ENCODE measurements around the gene IRF2BP1. TPM values are rescaled to one million over a fixed set of nuclear protein-coding genes. Genes with fewer than 3 reads are reported as not detected.
A peak's percentile ranks its signal among the peaks of the same experiment; 100 is the strongest.

IRF2BP1 gene
- total and polyA plus RNA-seq, 2 of the 13 experiments (the other 11 are each of a cell fraction or from before 2014, with no cell fraction given), result 4.3 to 14.3 TPM

DNA sequence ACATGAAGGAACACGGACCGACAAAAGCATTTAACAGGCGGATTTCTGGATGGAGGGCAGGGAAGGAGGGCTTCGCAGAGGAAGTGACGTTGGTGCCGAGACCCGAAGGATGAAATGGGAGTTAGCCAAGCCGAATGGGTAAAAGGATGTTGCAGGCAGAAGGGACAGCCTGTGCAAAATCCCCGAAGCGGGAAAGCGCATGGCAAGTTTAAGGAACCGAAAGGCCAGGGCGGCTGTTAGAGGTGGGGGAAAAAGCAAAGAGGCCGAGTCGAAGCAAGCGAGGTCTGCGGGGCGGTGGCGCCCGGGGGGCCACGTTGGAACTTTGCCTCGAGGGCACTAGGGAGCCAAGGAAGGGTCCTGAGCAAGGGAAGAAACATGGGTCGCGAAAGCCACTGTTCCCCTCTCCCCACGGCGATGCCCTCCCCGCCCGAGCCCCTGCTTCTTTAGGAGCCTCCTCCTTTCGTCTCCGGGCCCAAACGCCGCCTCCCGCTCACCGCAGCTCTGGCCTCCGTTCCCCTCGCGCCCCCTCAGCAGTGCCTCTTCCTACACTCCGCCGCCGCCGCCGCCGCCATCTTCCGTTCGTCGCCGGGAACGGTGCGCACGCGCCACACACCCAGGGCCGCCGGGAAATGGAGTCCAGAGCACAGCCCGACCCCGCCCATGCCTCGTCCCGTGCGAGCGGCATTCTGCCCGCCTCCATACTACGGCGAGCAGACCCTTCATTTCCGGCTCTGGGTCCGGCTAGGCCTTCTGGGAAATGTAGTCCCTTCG, 23.2 kb downstream of the IRF2BP1 start, which contains the start of gene SYMPK (continued):
- TF ChIP-seq, protein P1, sequence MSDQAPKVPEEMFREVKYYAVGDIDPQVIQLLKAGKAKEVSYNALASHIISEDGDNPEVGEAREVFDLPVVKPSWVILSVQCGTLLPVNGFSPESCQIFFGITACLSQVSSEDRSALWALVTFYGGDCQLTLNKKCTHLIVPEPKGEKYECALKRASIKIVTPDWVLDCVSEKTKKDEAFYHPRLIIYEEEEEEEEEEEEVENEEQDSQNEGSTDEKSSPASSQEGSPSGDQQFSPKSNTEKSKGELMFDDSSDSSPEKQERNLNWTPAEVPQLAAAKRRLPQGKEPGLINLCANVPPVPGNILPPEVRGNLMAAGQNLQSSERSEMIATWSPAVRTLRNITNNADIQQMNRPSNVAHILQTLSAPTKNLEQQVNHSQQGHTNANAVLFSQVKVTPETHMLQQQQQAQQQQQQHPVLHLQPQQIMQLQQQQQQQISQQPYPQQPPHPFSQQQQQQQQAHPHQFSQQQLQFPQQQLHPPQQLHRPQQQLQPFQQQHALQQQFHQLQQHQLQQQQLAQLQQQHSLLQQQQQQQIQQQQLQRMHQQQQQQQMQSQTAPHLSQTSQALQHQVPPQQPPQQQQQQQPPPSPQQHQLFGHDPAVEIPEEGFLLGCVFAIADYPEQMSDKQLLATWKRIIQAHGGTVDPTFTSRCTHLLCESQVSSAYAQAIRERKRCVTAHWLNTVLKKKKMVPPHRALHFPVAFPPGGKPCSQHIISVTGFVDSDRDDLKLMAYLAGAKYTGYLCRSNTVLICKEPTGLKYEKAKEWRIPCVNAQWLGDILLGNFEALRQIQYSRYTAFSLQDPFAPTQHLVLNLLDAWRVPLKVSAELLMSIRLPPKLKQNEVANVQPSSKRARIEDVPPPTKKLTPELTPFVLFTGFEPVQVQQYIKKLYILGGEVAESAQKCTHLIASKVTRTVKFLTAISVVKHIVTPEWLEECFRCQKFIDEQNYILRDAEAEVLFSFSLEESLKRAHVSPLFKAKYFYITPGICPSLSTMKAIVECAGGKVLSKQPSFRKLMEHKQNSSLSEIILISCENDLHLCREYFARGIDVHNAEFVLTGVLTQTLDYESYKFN (CRISPR knock-in tag; conservative IDR thresholded peaks at IDR 0.05), result no peak; the same call in 1 of the 2 replicates
- peak; percentile 92; the same call in 1 of the 3 replicates for TF ChIP-seq MXI1 (IDR thresholded peaks at IDR 0.05; ENCODE audit: borderline replicate concordance, low read depth, low read length)
- TF ChIP-seq ZIK1 (CRISPR knock-in tag; IDR thresholded peaks at IDR 0.05; ENCODE audit: borderline replicate concordance, low read depth), result no peak
- no peak for TF ChIP-seq ZNF343 (CRISPR knock-in tag; IDR thresholded peaks at IDR 0.05)
- TF ChIP-seq TSC22D2 (CRISPR knock-in tag; IDR thresholded peaks at IDR 0.05; ENCODE audit: borderline replicate concordance), result 0 out of 2 replicates have a peak, but pooled peaks have one; percentile 22
- TF ChIP-seq ZSCAN25 (CRISPR knock-in tag; IDR thresholded peaks at IDR 0.05), result no peak; the same call in 1 of the 2 replicates
- TF ChIP-seq, protein P2, sequence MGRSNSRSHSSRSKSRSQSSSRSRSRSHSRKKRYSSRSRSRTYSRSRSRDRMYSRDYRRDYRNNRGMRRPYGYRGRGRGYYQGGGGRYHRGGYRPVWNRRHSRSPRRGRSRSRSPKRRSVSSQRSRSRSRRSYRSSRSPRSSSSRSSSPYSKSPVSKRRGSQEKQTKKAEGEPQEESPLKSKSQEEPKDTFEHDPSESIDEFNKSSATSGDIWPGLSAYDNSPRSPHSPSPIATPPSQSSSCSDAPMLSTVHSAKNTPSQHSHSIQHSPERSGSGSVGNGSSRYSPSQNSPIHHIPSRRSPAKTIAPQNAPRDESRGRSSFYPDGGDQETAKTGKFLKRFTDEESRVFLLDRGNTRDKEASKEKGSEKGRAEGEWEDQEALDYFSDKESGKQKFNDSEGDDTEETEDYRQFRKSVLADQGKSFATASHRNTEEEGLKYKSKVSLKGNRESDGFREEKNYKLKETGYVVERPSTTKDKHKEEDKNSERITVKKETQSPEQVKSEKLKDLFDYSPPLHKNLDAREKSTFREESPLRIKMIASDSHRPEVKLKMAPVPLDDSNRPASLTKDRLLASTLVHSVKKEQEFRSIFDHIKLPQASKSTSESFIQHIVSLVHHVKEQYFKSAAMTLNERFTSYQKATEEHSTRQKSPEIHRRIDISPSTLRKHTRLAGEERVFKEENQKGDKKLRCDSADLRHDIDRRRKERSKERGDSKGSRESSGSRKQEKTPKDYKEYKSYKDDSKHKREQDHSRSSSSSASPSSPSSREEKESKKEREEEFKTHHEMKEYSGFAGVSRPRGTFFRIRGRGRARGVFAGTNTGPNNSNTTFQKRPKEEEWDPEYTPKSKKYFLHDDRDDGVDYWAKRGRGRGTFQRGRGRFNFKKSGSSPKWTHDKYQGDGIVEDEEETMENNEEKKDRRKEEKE (IDR thresholded peaks at IDR 0.05), result no peak
- TF ChIP-seq SAFB2 (CRISPR knock-in tag; IDR thresholded peaks at IDR 0.05; ENCODE audit: borderline replicate concordance, low read depth), result no peak
- peak; percentile 74 for TF ChIP-seq PHF20 (CRISPR knock-in tag; IDR thresholded peaks at IDR 0.05)
- TF ChIP-seq TEAD2 (CRISPR knock-in tag; IDR thresholded peaks at IDR 0.05), result no peak
- TF ChIP-seq ZBTB3 (CRISPR knock-in tag; IDR thresholded peaks at IDR 0.05; ENCODE audit: borderline replicate concordance, low read depth), result no peak; the same call in 1 of the 2 replicates
- TF ChIP-seq, protein P3, sequence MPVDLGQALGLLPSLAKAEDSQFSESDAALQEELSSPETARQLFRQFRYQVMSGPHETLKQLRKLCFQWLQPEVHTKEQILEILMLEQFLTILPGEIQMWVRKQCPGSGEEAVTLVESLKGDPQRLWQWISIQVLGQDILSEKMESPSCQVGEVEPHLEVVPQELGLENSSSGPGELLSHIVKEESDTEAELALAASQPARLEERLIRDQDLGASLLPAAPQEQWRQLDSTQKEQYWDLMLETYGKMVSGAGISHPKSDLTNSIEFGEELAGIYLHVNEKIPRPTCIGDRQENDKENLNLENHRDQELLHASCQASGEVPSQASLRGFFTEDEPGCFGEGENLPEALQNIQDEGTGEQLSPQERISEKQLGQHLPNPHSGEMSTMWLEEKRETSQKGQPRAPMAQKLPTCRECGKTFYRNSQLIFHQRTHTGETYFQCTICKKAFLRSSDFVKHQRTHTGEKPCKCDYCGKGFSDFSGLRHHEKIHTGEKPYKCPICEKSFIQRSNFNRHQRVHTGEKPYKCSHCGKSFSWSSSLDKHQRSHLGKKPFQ (CRISPR knock-in tag; IDR thresholded peaks at IDR 0.05; ENCODE audit: insufficient replicate concordance), result no peak
- no peak for TF ChIP-seq ZNF660 (CRISPR knock-in tag; IDR thresholded peaks at IDR 0.05; ENCODE audit: borderline replicate concordance, low read depth)
- no peak for TF ChIP-seq MBNL3 (CRISPR knock-in tag; conservative IDR thresholded peaks at IDR 0.05)
- TF ChIP-seq SP2 (CRISPR knock-in tag; IDR thresholded peaks at IDR 0.05), result peak; percentile 77
- no peak for TF ChIP-seq PAX8 (CRISPR knock-in tag; IDR thresholded peaks at IDR 0.05; ENCODE audit: borderline replicate concordance)
- TF ChIP-seq, protein P4, sequence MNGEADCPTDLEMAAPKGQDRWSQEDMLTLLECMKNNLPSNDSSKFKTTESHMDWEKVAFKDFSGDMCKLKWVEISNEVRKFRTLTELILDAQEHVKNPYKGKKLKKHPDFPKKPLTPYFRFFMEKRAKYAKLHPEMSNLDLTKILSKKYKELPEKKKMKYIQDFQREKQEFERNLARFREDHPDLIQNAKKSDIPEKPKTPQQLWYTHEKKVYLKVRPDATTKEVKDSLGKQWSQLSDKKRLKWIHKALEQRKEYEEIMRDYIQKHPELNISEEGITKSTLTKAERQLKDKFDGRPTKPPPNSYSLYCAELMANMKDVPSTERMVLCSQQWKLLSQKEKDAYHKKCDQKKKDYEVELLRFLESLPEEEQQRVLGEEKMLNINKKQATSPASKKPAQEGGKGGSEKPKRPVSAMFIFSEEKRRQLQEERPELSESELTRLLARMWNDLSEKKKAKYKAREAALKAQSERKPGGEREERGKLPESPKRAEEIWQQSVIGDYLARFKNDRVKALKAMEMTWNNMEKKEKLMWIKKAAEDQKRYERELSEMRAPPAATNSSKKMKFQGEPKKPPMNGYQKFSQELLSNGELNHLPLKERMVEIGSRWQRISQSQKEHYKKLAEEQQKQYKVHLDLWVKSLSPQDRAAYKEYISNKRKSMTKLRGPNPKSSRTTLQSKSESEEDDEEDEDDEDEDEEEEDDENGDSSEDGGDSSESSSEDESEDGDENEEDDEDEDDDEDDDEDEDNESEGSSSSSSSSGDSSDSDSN (CRISPR knock-in tag; IDR thresholded peaks at IDR 0.05), result peak; percentile 38; the same call in 1 of the 2 replicates
- peak; percentile 60; the same call in 1 of the 2 replicates for TF ChIP-seq ZNF430 (CRISPR knock-in tag; IDR thresholded peaks at IDR 0.05)

Measured in HepG2 (cell line).